H1 (cell line): ENCODE measurements around the gene MDM1. TPM values are rescaled to one million over a fixed set of nuclear protein-coding genes. Genes with fewer than 3 reads are reported as not detected.

Experiments
- CTCF ChIA-PET: fragments of 300-600 bp; sonication (Branson Sonifier 250); formaldehyde crosslinking; loops from one replicate; lab custom pipeline; 2021; ENCODE audit not compliant: partially characterized antibody; lab: Charles Lee
- POLR2A ChIA-PET: fragments of 300-600 bp; sonication (Branson Sonifier 250); formaldehyde crosslinking; loops from one replicate; lab custom pipeline; 2021; ENCODE audit warnings: inconsistent platforms; ENCODE audit not compliant: partially characterized antibody; lab: Charles Lee
- DNase-seq, 2 experiments: peaks; one replicate each; pipeline versions ENCODE4 v3.0.0 to v3.0.0-alpha.2; 2010 to 2022; ENCODE audit warnings: low spot score in 2 of 2, low read depth in 1 of 2, mixed read lengths in 1 of 2
- FAIRE-seq: peaks from 2 replicates; lab custom pipeline; 2011; peaks lifted over from hg19 to GRCh38; lab: Jason Lieb, UNC
- H2AFZ ChIP-seq: 2 replicates; pipeline ENCODE4 v1.8.1; 2012; ENCODE audit warnings: low read length, inconsistent platforms
- H2AK5ac ChIP-seq: 2 replicates; pipeline ENCODE4 v1.6.1; 2013; ENCODE audit warnings: low read depth, low read length
- H2BK120ac ChIP-seq: replicated peaks from 2 replicates; pipeline ENCODE3; 2013; ENCODE audit warnings: low read depth, low read length, inconsistent platforms
- H2BK12ac ChIP-seq: 2 replicates; pipeline ENCODE4 v1.6.1; 2013; ENCODE audit warnings: low read depth, low read length
- H2BK15ac ChIP-seq: 2 replicates; pipeline ENCODE4 v1.6.1; 2013; ENCODE audit warnings: low read length
- H2BK20ac ChIP-seq: 2 replicates; pipeline ENCODE4 v1.6.1; 2013; ENCODE audit warnings: low read length
- H2BK5ac ChIP-seq: 2 replicates; pipeline ENCODE4 v1.6.1; 2013; ENCODE audit warnings: low read depth, low read length
- H3K14ac ChIP-seq: 2 replicates; pipeline ENCODE4 v1.6.1; 2013; ENCODE audit warnings: inconsistent platforms; ENCODE audit not compliant: insufficient read length
- H3K18ac ChIP-seq: 2 replicates; pipeline ENCODE4 v1.6.1; 2013; ENCODE audit warnings: low read length; ENCODE audit errors: extremely low read depth
- H3K23ac ChIP-seq: 2 replicates; pipeline ENCODE4 v1.6.1; 2013; ENCODE audit warnings: inconsistent platforms; ENCODE audit not compliant: insufficient read length
- H3K23me2 ChIP-seq: 2 replicates; pipeline ENCODE4 v1.6.1; 2013; ENCODE audit warnings: low read depth, low read length
- H3K27ac ChIP-seq: 2 replicates; pipeline ENCODE4 v1.6.1; 2011; ENCODE audit warnings: low read depth, low read length, inconsistent platforms
- H3K27me3 ChIP-seq, 4 experiments: replicated peaks in 1 of 4; 1 replicate in 1 of 4; 2 replicates in 3 of 4; pipeline versions ENCODE4 v1.6.1 to v1.8.1; 2011 to 2013; ENCODE audit warnings: low read length in 3 of 4, mild to moderate bottlenecking in 3 of 4, inconsistent platforms in 2 of 4, mixed read lengths in 2 of 4, moderate library complexity in 1 of 4; ENCODE audit not compliant: control insufficient read depth in 3 of 4, insufficient read depth in 3 of 4; ENCODE audit errors: extremely low read depth in 1 of 4
- H3K36me3 ChIP-seq, 4 experiments: 2 replicates each; pipeline versions ENCODE4 v1.6.1 to v1.8.1; 2011 to 2013; ENCODE audit warnings: mild to moderate bottlenecking in 4 of 4, low read length in 3 of 4, moderate library complexity in 2 of 4, control low read depth in 1 of 4, inconsistent platforms in 1 of 4; ENCODE audit not compliant: insufficient read depth in 4 of 4, control insufficient read depth in 2 of 4
- H3K4ac ChIP-seq: replicated peaks from 2 replicates; pipeline ENCODE3; 2013; ENCODE audit warnings: low read length, low read depth, mixed read lengths, inconsistent platforms; ENCODE audit not compliant: insufficient read length
- H3K4me1 ChIP-seq, 4 experiments: replicated peaks in 1 of 4; 1 replicate in 1 of 4; 2 replicates in 3 of 4; pipeline versions ENCODE4 v1.6.1 to v1.8.1; 2011 to 2013; ENCODE audit warnings: low read length in 3 of 4, inconsistent platforms in 2 of 4, mixed read lengths in 1 of 4; ENCODE audit not compliant: insufficient read depth in 4 of 4, control insufficient read depth in 3 of 4
- H3K4me2 ChIP-seq, 2 experiments: 2 replicates each; pipeline versions ENCODE4 v1.6.1 to v1.8.1; 2011 to 2013; ENCODE audit warnings: low read depth in 2 of 2, low read length in 2 of 2, control low read depth in 1 of 2, inconsistent platforms in 1 of 2, mild to moderate bottlenecking in 1 of 2; ENCODE audit not compliant: insufficient read depth in 1 of 2
- H3K4me3 ChIP-seq, 4 experiments: fragments of 200-600, 300-600 bp in 1 of 4; sonication (generic), shearing (Covaris generic), sonication (Bioruptor Twin) in 1 of 4; 2 replicates each; pipeline versions ENCODE4 v1.5.1 to v1.8.1; 2011 to 2016; ENCODE audit warnings: low read length in 4 of 4, low read depth in 3 of 4, control low read depth in 2 of 4, inconsistent platforms in 2 of 4, mild to moderate bottlenecking in 2 of 4, mixed read lengths in 1 of 4, moderate library complexity in 1 of 4; ENCODE audit not compliant: insufficient read depth in 2 of 4; ENCODE audit errors: extremely low read depth in 1 of 4
- H3K56ac ChIP-seq: replicated peaks from 2 replicates; pipeline ENCODE3; 2013; ENCODE audit warnings: low read depth, mild to moderate bottlenecking, mixed read lengths, low read length, inconsistent platforms; ENCODE audit not compliant: insufficient read length
- H3K79me1 ChIP-seq: 2 replicates; pipeline ENCODE4 v1.6.1; 2013; ENCODE audit warnings: low read depth, low read length, control low read depth
- H3K79me2 ChIP-seq, 2 experiments: 2 replicates each; pipeline versions ENCODE4 v1.6.1 to v1.8.1; 2012 to 2013; ENCODE audit warnings: low read length in 2 of 2, mild to moderate bottlenecking in 2 of 2, inconsistent platforms in 1 of 2; ENCODE audit not compliant: insufficient read depth in 2 of 2, control insufficient read depth in 1 of 2
- H3K9ac ChIP-seq, 4 experiments: replicated peaks in 1 of 4; 1 replicate in 1 of 4; 2 replicates in 3 of 4; pipeline versions ENCODE4 v1.6.1 to v1.8.1; 2011 to 2013; ENCODE audit warnings: low read depth in 3 of 4, low read length in 3 of 4, control low read depth in 2 of 4, mild to moderate bottlenecking in 2 of 4, moderate library complexity in 2 of 4, inconsistent platforms in 1 of 4; ENCODE audit errors: extremely low read depth in 1 of 4
- H3K9me3 ChIP-seq, 2 experiments: 2 replicates each; pipeline versions ENCODE4 v1.6.1 to v1.8.1; 2012 to 2013; ENCODE audit warnings: mild to moderate bottlenecking in 2 of 2, moderate library complexity in 2 of 2, control low read depth in 1 of 2, inconsistent platforms in 1 of 2, low read depth in 1 of 2, low read length in 1 of 2, mixed read lengths in 1 of 2; ENCODE audit not compliant: insufficient read depth in 2 of 2
- H4K20me1 ChIP-seq, 2 experiments: replicated peaks in 1 of 2; 2 replicates each; pipeline versions ENCODE3 to v1.8.1; 2011 to 2013; ENCODE audit warnings: inconsistent platforms in 2 of 2, low read length in 2 of 2, mild to moderate bottlenecking in 1 of 2; ENCODE audit not compliant: insufficient read depth in 2 of 2, control insufficient read depth in 1 of 2
- H4K5ac ChIP-seq: 2 replicates; pipeline ENCODE4 v1.6.1; 2013; ENCODE audit warnings: low read length, low read depth, mixed read lengths, inconsistent platforms; ENCODE audit not compliant: insufficient read length
- H4K8ac ChIP-seq: 2 replicates; pipeline ENCODE4 v1.8.0; 2013; ENCODE audit warnings: mild to moderate bottlenecking, moderate library complexity, low read length, inconsistent platforms; ENCODE audit not compliant: insufficient read depth; ENCODE audit errors: extremely low read depth
- H4K91ac ChIP-seq: replicated peaks from 2 replicates; pipeline ENCODE3; 2013; ENCODE audit warnings: low read length, mixed read lengths, inconsistent platforms; ENCODE audit not compliant: insufficient read length
- CTBP2 ChIP-seq: IDR thresholded peaks from 2 replicates; pipeline ENCODE4 v1.7.0; 2011; ENCODE audit warnings: borderline replicate concordance, mild to moderate bottlenecking, moderate library complexity, mixed read lengths, low read length; ENCODE audit not compliant: insufficient read depth, insufficient read length
- POU5F1 ChIP-seq: IDR thresholded peaks from 2 replicates; pipeline ENCODE4 v1.6.1; 2011; ENCODE audit warnings: low read depth, mild to moderate bottlenecking, low read length, moderate library complexity
- SP2 ChIP-seq: IDR thresholded peaks from 2 replicates; pipeline ENCODE4 v1.6.1; 2012; ENCODE audit warnings: mild to moderate bottlenecking, low read length, inconsistent platforms
- WGBS, 2 experiments: shearing (Covaris generic) in 1 of 2; methylation state at CpG; one replicate each; pipeline versions ENCODE4 v1.1.6 to v1.1.7; 2013 to 2015; ENCODE audit warnings: low lambda C conversion rate in 2 of 2, mixed read lengths in 2 of 2, inconsistent platforms in 1 of 2, low coverage in 1 of 2, missing lambda C conversion rate in 1 of 2; ENCODE audit not compliant: insufficient replicate concordance in 2 of 2, insufficient coverage in 1 of 2, insufficient read length in 1 of 2; ENCODE audit errors: extremely low coverage in 1 of 2, missing lambda C conversion rate in 1 of 2; 5-methylcytosine and 5-hydroxymethylcytosine counted together
- polyA plus RNA-seq, 7 experiments: library from polyadenylated mRNA; depleted of rRNA in 3 of 7; stranded (reverse) in 5 of 7; unstranded in 2 of 7; fragments of >200 nt in 5 of 7; fragments of 200-250 nt in 2 of 7; gene quantifications; 1 replicate in 5 of 7; 2 replicates in 1 of 7; 4 replicates in 1 of 7; pipeline versions ENCODE4 v1.2.1 to v1.2.3, GENCODE V29; 2011 to 2013; ENCODE audit warnings: missing spikeins in 2 of 7, mixed read lengths in 2 of 7
- total RNA-seq: library from RNA; stranded (reverse); fragmentation: NEBNext Ultra II Directional; extraction: Animal tissue kit (Norgen Biotek cat#: 25700); gene quantifications from 2 replicates; pipeline ENCODE4 v1.2.1, GENCODE V29; 2021

The MDM1 gene
- total and polyA plus RNA-seq, 2 of the 8 experiments (the other 6 are each of a cell fraction or from before 2014, with no cell fraction given), result 3.1 to 10.7 TPM

DNA sequence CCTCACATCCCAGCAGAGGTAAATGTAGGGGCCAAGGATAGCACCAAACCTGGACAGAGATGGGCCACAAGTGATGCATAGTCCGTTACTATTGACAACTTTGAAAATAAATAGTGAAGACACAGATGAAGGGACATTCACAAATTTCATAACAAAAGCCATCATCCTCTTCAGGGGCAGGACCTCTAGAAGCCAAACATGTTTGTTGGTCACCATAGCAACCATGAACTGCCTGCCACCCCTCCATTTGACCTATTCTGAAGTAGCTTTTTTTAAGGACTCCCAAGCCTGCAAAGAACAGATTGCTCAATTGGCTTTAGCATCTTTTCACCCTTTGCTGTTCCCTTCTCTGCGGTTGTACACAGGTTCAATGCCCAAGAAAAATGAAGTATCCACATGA, 35.7 kb upstream of the MDM1 start:
- Histone ChIP-seq H2BK12ac (no peak overlapping the region), H3K18ac (no peak overlapping the region), H3K9me3 (no peaks in the 10 kb centered on the region), H4K8ac (no peak overlapping the region), H3K27ac (no peak overlapping the region), H4K91ac (no peak overlapping the region), H3K9ac (no peak overlapping the region), H3K27me3 (no peaks in the 10 kb centered on the region), H2BK20ac (no peak overlapping the region; the same call in 1 of the 2 replicates), H4K20me1 (no peaks in the 10 kb centered on the region), H3K4me2 (no peak overlapping the region), H3K36me3 (no peaks in the 10 kb centered on the region), H3K79me1 (no peaks in the 10 kb centered on the region), H3K56ac (no peak overlapping the region), H3K14ac (no peak overlapping the region), H2BK5ac (no peak overlapping the region), H3K4me1 (peaks cover 0 to 10% (median 4%) of the 10 kb centered on the region in 4 experiments; a peak in 4 of 7 replicates), H3K23me2 (no peaks in the 10 kb centered on the region; the same call in 1 of the 2 replicates), H2BK15ac (no peak overlapping the region), H3K23ac (no peak overlapping the region), H4K5ac (no peak overlapping the region), H2AFZ (no peak overlapping the region), H2AK5ac (no peak overlapping the region), H2BK120ac (no peak overlapping the region), H3K79me2 (no peaks in the 10 kb centered on the region), H3K4ac (no peak overlapping the region), H3K4me3 (no peak overlapping the region)
- WGBS, 2 experiments, result 82% methylated on average over 2 of the region's 2 CpGs; no CpG with 5 or more reads in 1 of the 2 experiments
- no peak for FAIRE-seq
- DNase-seq, result no peak
- CTCF ChIA-PET, result no interaction called here
- TF ChIP-seq SP2, result no peak
- TF ChIP-seq POU5F1, result no peak
- no peak for TF ChIP-seq CTBP2
- POLR2A ChIA-PET, result no interaction called here
